ENCODE results near the gene CISD3. TPM values are rescaled to one million over a fixed set of nuclear protein-coding genes. Genes with fewer than 3 reads are reported as not detected.
A peak's percentile ranks its signal among the peaks of the same experiment; 100 is the strongest.

CISD3 gene
- total and polyA plus RNA-seq, 8 donors, result 27.5 to 44.3 (median 30.9) TPM

GRCh38 chr17:38733982-38734973 is 4.1 kb downstream of the CISD3 start:
- intact Hi-C loops (cut with DNase I), result loop anchor here in 1 of 3 donors (5.0 kb wide), 1 partner anchor 57 kb away; no protein-coding TSS in a partner anchor

GRCh38 chr17:38735161-38735997 is 5.2 kb downstream of the CISD3 start:
- intact Hi-C loops (cut with DNase I), result loop anchor here in 1 of 3 donors (5.0 kb wide), 1 partner anchor 58 kb away; no protein-coding TSS in a partner anchor
- FAIRE-seq (no peak), ATAC-seq (peak in 1 of 4 donors; percentile 4), DNase-seq (peak; percentile 56 to 89 (median 72))
- peak; percentile 72 to 83 (median 82) for TF ChIP-seq CTCF (IDR thresholded peaks at IDR 0.05)
- no peak overlapping the region for H3K4me3 ChIP-seq
- H3K9me3 ChIP-seq, result no peaks in the 10 kb centered on the region
- WGBS, 2 donors, result 41 to 45% methylated on average over 22 to 23 of the region's 23 CpGs
- H3K4me1 ChIP-seq, result peaks cover 22 to 44% (median 38%) of the 10 kb centered on the region in 3 donors
- peaks cover 0 to 18% (median 0%) of the 10 kb centered on the region in 3 donors for H3K36me3 ChIP-seq
- H3K27me3 ChIP-seq, result no peaks in the 10 kb centered on the region
- peak overlapping the region in 1 of 4 donors; percentile 30 for H3K27ac ChIP-seq

More at GRCh38 chr17:38733982-38734973, 4.1 kb downstream of the CISD3 start:
- peak overlapping the region in 3 of 4 donors; percentile 11 to 91 (median 86) for H3K27ac ChIP-seq
- WGBS, 2 donors, result 42 to 47% methylated on average over 14 to 15 of the region's 15 CpGs
- TF ChIP-seq CTCF (IDR thresholded peaks at IDR 0.05), result no peak
- no peak for ATAC-seq
- H3K36me3 ChIP-seq, result peaks cover 0 to 18% (median 0%) of the 10 kb centered on the region in 3 donors
- H3K4me1 ChIP-seq, result peaks cover 22 to 42% (median 38%) of the 10 kb centered on the region in 3 donors
- peak in 2 of 6 donors; percentile 20 to 45 for DNase-seq
- no peak overlapping the region for H3K4me3 ChIP-seq
- H3K27me3 ChIP-seq, result no peaks in the 10 kb centered on the region
- no peaks in the 10 kb centered on the region for H3K9me3 ChIP-seq
- no peak for FAIRE-seq

GRCh38 chr17:38738007-38738662 is 8.0 kb downstream of the CISD3 start:
- FAIRE-seq (no peak), ATAC-seq (no peak), DNase-seq (peak in 1 of 6 donors; percentile 23)
- Histone ChIP-seq H3K27me3 (no peaks in the 10 kb centered on the region), H3K27ac (no peak overlapping the region), H3K9me3 (no peaks in the 10 kb centered on the region), H3K4me3 (no peak overlapping the region), H3K4me1 (peaks cover 32 to 54% (median 48%) of the 10 kb centered on the region in 3 donors), H3K36me3 (peaks cover 0 to 18% (median 0%) of the 10 kb centered on the region in 3 donors)
- intact Hi-C loops (cut with DNase I), result loop anchor here in 1 of 3 donors (5.0 kb wide), 1 partner anchor 61 kb away; no protein-coding TSS in a partner anchor
- no peak for TF ChIP-seq CTCF (IDR thresholded peaks at IDR 0.05)
- WGBS, 2 donors, result 91% methylated on average over 14 of the region's 14 CpGs

GRCh38 chr17:38738686-38739085 is 8.5 kb downstream of the CISD3 start:
- Histone ChIP-seq H3K4me1 (peaks cover 34 to 54% (median 48%) of the 10 kb centered on the region in 3 donors), H3K27ac (no peak overlapping the region), H3K4me3 (no peak overlapping the region), H3K27me3 (no peaks in the 10 kb centered on the region), H3K9me3 (no peaks in the 10 kb centered on the region), H3K36me3 (peaks cover 0 to 18% (median 0%) of the 10 kb centered on the region in 3 donors)
- no peak for TF ChIP-seq CTCF (IDR thresholded peaks at IDR 0.05)
- peak in 1 of 6 donors; percentile 30 for DNase-seq
- no peak for ATAC-seq
- no peak for FAIRE-seq
- intact Hi-C loops (cut with DNase I), result loop anchor here in 1 of 3 donors (5.0 kb wide), 1 partner anchor 61 kb away; no protein-coding TSS in a partner anchor
- 95 to 98% methylated on average over 16 of the region's 16 CpGs for WGBS, 2 donors

All from pancreas (tissue), 10 donors.